Gastroesophageal sphincter (tissue), 4 donors: ENCODE measurements around the gene GALNTL6. TPM values are rescaled to one million over a fixed set of nuclear protein-coding genes. Genes with fewer than 3 reads are reported as not detected.

Experiments used
- ATAC-seq: fragments of 150-250 bp; one replicate; pipeline ENCODE4 v1.9.1; 2016; ENCODE audit warnings: mild to moderate bottlenecking, moderate library complexity
- H3K27ac ChIP-seq, 4 donors: fragments of 200-600 bp; sonication (generic) in 3 of 4; 1 replicate in 3 of 4; 2 replicates in 1 of 4; pipeline ENCODE4 v1.5.1; 2016 to 2019
- H3K27me3 ChIP-seq: fragments of 200-600 bp; sonication (generic); one replicate; pipeline ENCODE4 v1.5.1; 2019
- H3K36me3 ChIP-seq, 2 donors: fragments of 200-600 bp; sonication (generic); one replicate each; pipeline ENCODE4 v1.5.1; 2019; ENCODE audit warnings: control low read depth in 1 of 2
- H3K4me1 ChIP-seq, 3 donors: fragments of 200-600 bp; sonication (generic); 1 replicate in 2 of 3; 2 replicates in 1 of 3; pipeline ENCODE4 v1.5.1; 2016 to 2019; ENCODE audit warnings: control low read depth in 2 of 3
- H3K4me3 ChIP-seq, 2 donors: fragments of 200-600 bp; sonication (generic); one replicate each; pipeline ENCODE4 v1.5.1; 2019; ENCODE audit warnings: mild to moderate bottlenecking in 1 of 2, moderate library complexity in 1 of 2
- H3K9me3 ChIP-seq, 3 donors: fragments of 200-600 bp; sonication (generic); one replicate each; pipeline ENCODE4 v1.5.1; 2017 to 2019; ENCODE audit warnings: control low read depth in 2 of 3
- EP300 ChIP-seq: sonication (generic); formaldehyde crosslinking; IDR thresholded peaks from one replicate; pipeline ENCODE4 v1.6.1; 2017; ENCODE audit warnings: antibody characterized with exemption, mild to moderate bottlenecking
- POLR2A ChIP-seq, 2 donors: fragments of 450-650 bp; IDR thresholded peaks; one replicate each; pipeline ENCODE4 v1.6.1; 2017; ENCODE audit warnings: antibody characterized with exemption in 2 of 2, mild to moderate bottlenecking in 2 of 2, moderate library complexity in 1 of 2
- POLR2AphosphoS5 ChIP-seq: sonication (generic); formaldehyde crosslinking; IDR thresholded peaks from one replicate; pipeline ENCODE4 v1.6.1; 2017; ENCODE audit warnings: antibody characterized with exemption
- WGBS, 2 donors: methylation state at CpG; one replicate each; pipeline ENCODE4 v1.1.5; 2018; ENCODE audit warnings: low coverage in 1 of 2; 5-methylcytosine and 5-hydroxymethylcytosine counted together
- total RNA-seq, 4 donors: library from RNA; depleted of rRNA; stranded (reverse); fragments of >200 nt; gene quantifications; one replicate each; pipeline ENCODE4 v1.1.0, GENCODE V29; 2016
- TF ChIP-seq, protein P1 (sequence below), 4 experiments: fragments of 200-600 bp in 2 of 4; fragments of 450-650 bp in 2 of 4; sonication (generic) in 1 of 4; IDR thresholded peaks; one replicate each; pipeline ENCODE4 v1.5.1; 2017 to 2019; ENCODE audit warnings: antibody characterized with exemption in 4 of 4, mild to moderate bottlenecking in 2 of 4, moderate library complexity in 2 of 4

The GALNTL6 gene
- total RNA-seq, 4 donors from 2014 or later: not detected

DNA sequence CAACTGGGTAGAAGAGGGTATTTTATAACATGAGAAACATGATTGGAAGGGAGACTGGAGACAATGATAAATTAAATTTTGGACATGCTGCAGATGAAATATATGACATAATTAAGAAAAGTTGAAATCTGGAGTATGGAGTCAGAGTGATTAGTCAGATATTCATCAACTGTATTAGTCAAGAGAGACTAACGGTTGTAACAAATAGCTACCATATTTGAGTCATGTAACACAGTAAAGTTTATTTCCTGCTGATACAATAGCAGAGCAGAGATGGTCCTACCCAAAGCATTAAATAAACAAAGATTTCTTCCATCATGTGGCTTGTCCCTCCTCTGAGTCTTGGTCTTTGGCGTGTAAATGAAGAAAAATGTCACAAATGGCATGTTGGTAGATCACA lies 321.3 kb downstream of the GALNTL6 start:
- no peak for ATAC-seq
- Histone ChIP-seq H3K27me3 (no peaks in the 10 kb centered on the region), H3K9me3 (no peaks in the 10 kb centered on the region), H3K36me3 (no peaks in the 10 kb centered on the region), H3K4me3 (no peak overlapping the region), H3K4me1 (no peaks in the 10 kb centered on the region), H3K27ac (no peak overlapping the region)
- 88 to 89% methylated on average over 2 of the region's 2 CpGs for WGBS, 2 donors
- TF ChIP-seq EP300 (no peak), POLR2AphosphoS5 (no peak), POLR2A (IDR thresholded peaks at IDR 0.05) (no peak)
- TF ChIP-seq, protein P1, sequence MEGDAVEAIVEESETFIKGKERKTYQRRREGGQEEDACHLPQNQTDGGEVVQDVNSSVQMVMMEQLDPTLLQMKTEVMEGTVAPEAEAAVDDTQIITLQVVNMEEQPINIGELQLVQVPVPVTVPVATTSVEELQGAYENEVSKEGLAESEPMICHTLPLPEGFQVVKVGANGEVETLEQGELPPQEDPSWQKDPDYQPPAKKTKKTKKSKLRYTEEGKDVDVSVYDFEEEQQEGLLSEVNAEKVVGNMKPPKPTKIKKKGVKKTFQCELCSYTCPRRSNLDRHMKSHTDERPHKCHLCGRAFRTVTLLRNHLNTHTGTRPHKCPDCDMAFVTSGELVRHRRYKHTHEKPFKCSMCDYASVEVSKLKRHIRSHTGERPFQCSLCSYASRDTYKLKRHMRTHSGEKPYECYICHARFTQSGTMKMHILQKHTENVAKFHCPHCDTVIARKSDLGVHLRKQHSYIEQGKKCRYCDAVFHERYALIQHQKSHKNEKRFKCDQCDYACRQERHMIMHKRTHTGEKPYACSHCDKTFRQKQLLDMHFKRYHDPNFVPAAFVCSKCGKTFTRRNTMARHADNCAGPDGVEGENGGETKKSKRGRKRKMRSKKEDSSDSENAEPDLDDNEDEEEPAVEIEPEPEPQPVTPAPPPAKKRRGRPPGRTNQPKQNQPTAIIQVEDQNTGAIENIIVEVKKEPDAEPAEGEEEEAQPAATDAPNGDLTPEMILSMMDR (IDR thresholded peaks at IDR 0.05): no peak

DNA sequence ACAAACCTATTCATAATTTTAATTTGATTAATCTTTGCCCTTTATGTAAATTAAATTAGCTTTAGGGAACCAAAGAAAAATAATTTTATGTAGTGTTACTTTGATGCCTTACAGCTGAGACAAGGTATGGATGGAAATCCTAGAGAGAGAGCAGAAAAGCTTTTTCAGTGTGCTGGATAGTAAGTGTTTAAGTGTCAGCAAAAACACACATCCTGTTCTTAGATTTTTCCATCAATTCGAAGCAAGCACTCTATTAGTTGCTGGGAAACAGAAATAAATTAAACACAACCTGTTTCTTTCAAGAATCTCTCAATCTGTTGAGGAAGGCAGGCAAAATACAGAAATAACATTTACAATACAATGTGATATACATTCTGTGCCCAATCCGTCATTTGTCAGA lies 327.8 kb downstream of the GALNTL6 start:
- TF ChIP-seq POLR2AphosphoS5 (no peak), POLR2A (IDR thresholded peaks at IDR 0.05) (no peak), EP300 (no peak)
- TF ChIP-seq, protein P1 (IDR thresholded peaks at IDR 0.05): no peak
- ATAC-seq: no peak
- H3K9me3 ChIP-seq: no peaks in the 10 kb centered on the region
- no peak overlapping the region for H3K27ac ChIP-seq
- no peaks in the 10 kb centered on the region for H3K36me3 ChIP-seq
- H3K4me3 ChIP-seq: no peak overlapping the region
- H3K4me1 ChIP-seq: no peaks in the 10 kb centered on the region
- no peaks in the 10 kb centered on the region for H3K27me3 ChIP-seq
- WGBS, 2 donors: 43 to 50% methylated on average over 2 of the region's 2 CpGs

DNA sequence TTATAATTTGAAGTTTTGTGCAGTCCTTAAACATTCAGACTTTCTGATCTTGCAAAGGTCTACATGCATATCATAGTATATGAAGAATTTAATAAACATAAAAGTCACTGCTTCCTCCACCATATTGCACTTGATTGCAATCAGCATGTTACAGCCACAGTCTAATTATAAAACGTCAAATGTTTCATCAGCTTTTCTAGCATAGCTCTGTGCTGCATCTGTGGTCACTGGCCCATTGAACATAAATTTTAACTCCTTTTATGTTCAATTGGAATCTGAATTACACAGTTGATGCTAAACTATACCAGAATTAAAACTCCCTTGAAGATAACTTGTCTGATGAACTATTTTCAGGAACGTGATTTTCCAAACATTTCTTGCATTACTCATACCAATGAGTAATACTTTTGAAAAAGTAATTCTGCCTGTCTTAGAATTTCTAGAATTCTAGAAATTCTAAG lies 329.1 kb downstream of the GALNTL6 start:
- H3K9me3 ChIP-seq: no peaks in the 10 kb centered on the region
- no peaks in the 10 kb centered on the region for H3K4me1 ChIP-seq
- no peak overlapping the region for H3K4me3 ChIP-seq
- no peak for ATAC-seq
- TF ChIP-seq POLR2A (IDR thresholded peaks at IDR 0.05) (no peak), EP300 (no peak), POLR2AphosphoS5 (no peak)
- TF ChIP-seq, protein P1 (IDR thresholded peaks at IDR 0.05): no peak
- H3K27ac ChIP-seq: no peak overlapping the region
- 15 to 44% methylated on average over 2 of the region's 2 CpGs for WGBS, 2 donors
- no peaks in the 10 kb centered on the region for H3K27me3 ChIP-seq
- no peaks in the 10 kb centered on the region for H3K36me3 ChIP-seq

DNA sequence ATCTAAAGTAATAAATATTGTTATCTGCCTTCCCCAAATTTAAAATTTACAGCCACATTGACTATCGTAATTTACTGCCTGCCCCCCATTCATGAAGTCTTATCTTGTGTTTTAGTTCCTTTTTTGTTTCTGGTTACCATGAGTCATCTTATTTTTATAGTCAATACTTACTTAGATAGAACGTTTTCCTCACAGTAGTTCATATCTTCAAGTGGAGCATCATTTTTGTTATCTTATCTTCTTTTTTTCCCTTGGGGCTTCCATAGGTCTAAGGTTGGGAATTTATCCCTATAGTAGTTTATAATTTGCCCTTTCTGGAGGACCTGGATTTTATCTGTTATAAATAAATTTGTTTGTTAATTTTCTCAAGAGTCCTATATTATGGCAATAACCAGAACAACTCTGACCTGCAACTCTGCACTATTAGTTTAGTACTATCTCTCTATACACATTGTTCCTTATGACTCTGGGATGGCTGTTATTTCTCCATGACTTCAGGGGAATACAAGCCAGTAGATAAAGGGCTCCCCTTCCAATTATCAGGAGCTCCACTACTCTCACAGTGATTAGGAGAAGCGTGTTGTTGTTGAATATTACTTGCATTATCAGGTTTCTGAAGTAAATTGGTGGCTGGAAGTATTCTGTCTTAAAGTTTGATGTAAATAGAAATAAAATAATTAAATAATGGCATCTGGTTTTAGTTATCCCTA lies 330.6 kb downstream of the GALNTL6 start:
- no peak for ATAC-seq

More for the DNA sequence above, 330.6 kb downstream of the GALNTL6 start:
- no peak overlapping the region for H3K27ac ChIP-seq
- 39 to 57% methylated on average over 3 of the region's 3 CpGs for WGBS, 2 donors
- TF ChIP-seq POLR2AphosphoS5 (no peak), EP300 (no peak), POLR2A (IDR thresholded peaks at IDR 0.05) (no peak)
- TF ChIP-seq, protein P1 (IDR thresholded peaks at IDR 0.05): no peak
- H3K4me3 ChIP-seq: no peak overlapping the region
- no peaks in the 10 kb centered on the region for H3K36me3 ChIP-seq
- H3K4me1 ChIP-seq: no peaks in the 10 kb centered on the region
- no peaks in the 10 kb centered on the region for H3K9me3 ChIP-seq
- no peaks in the 10 kb centered on the region for H3K27me3 ChIP-seq
